Measurements from ENCODE around the gene CHMP6.
A peak's percentile ranks its signal among the peaks of the same experiment; 100 is the strongest.
"Not testable (repeated sequence)": the region's sequence is repeated elsewhere in the genome, so short reads cannot be mapped to it uniquely, and the experiment has no call there.

The CHMP6 gene

DNA sequence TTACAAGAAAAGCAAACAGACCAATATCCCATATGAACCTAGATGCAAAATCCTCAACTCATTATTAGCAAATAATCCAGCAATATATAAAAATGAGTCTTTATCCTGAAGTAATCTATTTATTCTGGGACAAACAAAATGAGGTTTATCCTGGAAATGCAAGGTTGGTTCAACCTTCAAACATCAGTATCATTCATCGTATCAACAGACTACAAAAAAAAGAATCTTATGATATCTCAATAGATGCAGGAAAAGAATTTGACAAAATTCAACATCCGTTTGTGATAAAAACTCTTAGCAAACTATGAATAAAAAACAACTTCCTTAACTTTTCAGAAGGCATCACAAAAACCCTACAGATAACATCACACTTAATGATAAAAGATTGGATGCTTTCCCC lies 24.9 kb downstream of the CHMP6 start:
- no peak for DNase-seq

DNA sequence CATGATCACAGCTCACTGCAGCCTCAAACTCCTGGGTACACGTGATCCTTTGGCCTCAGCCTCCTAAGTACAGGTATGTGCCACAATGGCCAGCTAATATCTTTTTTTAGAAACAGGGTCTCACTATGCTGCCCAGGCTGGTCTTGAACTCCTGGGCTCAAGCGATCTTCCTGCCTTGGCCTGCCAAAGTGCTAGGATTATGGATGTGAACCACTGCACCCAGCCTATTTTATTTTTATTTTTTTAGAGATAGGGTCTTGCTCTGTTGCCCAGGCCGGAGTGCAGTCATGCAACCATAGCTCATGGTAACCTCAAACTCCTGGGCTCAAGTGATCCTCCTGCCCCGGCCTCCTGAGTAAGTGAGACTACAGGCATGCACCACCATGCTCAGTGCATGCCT lies 25.7 kb downstream of the CHMP6 start:
- not testable (repeated sequence) for DNase-seq

- DNase-seq, result no peak
Measured at GRCh38 chr17:81018044-81018802, 26.6 kb downstream of the CHMP6 start.

DNA sequence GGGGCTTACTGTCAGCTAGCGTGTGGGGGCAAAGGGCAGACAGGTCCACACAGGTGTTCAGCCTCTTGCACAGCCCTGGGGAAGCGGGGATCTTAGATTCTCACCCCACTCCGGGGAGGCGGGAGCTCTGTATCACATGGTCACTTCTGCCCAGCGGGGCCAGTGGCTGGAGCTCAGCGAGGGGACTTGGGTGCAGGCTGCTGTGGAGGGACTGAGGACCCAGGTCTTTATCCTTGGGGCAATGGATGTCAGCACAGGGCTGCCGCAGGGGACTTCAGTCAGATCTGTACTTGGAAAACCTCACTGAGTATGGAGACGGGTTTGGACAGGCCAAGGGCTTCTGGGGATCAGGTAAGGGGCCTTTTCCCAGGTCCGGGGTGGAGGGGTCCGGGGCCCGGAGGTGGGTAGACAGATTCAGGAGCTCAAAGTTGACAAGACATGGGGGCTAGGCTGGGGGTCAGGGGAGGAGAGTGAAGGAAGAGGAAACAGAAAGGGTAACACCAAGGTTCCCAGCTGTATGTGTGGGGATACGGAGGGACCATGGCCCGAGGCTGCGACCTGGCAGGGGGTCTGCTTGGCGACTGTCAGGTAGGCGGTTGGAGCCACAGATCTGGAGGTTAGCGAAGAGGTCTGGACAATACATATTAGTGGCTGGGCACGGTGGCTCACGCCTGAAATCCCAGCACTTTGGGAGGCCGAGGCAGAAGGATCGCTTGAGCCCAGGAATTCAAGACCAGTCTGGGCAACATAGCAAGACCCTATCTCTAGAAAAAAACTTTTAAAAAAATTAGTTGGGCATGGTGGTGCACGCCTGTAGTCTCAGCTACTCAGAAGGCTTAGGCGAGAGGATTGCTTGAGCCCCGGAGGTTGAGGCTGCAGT lies 28.2 kb downstream of the CHMP6 start:
- no peak for DNase-seq

DNA sequence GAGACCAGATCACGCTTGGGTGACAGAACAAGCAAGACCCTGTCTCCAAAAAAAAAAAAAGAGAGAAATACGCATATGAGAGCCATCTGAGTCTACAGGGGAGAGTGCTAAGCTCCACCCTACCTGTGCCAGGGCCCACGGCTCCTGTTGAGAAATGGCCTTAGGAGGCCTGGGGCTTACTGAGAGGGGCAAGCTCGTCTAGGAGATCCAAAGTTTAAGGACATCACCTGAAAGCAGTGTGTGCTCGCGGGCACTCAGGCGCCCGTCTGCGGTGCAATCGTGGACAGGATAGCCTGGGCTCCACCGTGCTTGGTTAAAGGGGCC lies 28.8 kb downstream of the CHMP6 start:
- DNase-seq, result no peak

GRCh38 chr17:81020767-81021497 lies 29.3 kb downstream of the CHMP6 start:
- peak; percentile 12 for DNase-seq

GRCh38 chr17:81021531-81022343 lies 30.1 kb downstream of the CHMP6 start:
- DNase-seq, result no peak

- no peak for DNase-seq
Measured at GRCh38 chr17:81022344-81022676, 30.7 kb downstream of the CHMP6 start.

GRCh38 chr17:81025065-81025740 lies 33.6 kb downstream of the CHMP6 start:
- DNase-seq, result no peak

DNA sequence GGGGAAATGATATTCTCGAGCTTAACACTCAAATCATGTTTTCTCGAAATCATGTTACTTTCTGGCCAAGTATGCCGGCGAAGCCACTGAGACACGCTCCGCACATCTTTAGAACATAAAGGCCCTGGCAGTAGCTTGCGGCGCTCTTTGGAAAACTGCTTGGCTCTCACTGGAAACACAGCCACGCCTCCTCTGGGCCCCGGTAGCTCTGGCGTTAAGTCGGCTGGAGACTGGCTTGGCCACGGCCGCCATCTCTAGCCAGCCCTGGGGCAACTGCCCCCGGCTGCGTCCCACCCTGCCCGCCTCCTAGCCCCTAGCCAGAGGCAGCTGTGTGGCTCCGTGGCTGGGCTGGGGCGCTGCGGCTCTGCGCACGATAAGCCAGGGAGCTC lies 34.1 kb downstream of the CHMP6 start:
- DNase-seq, result no peak

- no peak for DNase-seq
Measured at GRCh38 chr17:81026266-81027036, 34.8 kb downstream of the CHMP6 start.

- DNase-seq, result no peak
Measured at GRCh38 chr17:81027038-81027437, 35.4 kb downstream of the CHMP6 start.

GRCh38 chr17:81027591-81028505 lies 36.2 kb downstream of the CHMP6 start:
- DNase-seq, result peak; percentile 56

- no peak for DNase-seq
Measured at GRCh38 chr17:81028506-81028858, 36.8 kb downstream of the CHMP6 start.

DNA sequence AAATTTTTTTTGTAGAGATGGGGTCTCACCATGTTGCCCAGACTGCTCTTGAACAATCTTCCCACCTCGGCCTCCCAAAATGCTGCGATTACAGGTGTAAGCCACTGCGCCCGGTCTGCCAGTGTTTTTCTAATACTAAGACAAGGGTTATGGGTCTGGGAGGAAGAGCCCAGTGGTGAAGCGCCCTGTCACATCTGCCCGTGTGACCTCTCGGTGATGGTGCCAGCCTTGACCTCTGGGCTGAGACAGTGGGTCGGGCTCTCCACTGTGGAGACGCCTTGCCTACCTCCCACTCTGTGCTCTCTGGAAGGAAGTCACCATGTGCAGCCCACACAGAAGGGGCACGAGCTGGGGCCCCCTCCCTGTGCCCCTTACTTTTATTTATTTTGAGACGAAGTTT lies 38.2 kb downstream of the CHMP6 start:
- DNase-seq, result no peak

GRCh38 chr17:81030312-81030711 lies 38.7 kb downstream of the CHMP6 start:
- not testable (repeated sequence) for DNase-seq

DNA sequence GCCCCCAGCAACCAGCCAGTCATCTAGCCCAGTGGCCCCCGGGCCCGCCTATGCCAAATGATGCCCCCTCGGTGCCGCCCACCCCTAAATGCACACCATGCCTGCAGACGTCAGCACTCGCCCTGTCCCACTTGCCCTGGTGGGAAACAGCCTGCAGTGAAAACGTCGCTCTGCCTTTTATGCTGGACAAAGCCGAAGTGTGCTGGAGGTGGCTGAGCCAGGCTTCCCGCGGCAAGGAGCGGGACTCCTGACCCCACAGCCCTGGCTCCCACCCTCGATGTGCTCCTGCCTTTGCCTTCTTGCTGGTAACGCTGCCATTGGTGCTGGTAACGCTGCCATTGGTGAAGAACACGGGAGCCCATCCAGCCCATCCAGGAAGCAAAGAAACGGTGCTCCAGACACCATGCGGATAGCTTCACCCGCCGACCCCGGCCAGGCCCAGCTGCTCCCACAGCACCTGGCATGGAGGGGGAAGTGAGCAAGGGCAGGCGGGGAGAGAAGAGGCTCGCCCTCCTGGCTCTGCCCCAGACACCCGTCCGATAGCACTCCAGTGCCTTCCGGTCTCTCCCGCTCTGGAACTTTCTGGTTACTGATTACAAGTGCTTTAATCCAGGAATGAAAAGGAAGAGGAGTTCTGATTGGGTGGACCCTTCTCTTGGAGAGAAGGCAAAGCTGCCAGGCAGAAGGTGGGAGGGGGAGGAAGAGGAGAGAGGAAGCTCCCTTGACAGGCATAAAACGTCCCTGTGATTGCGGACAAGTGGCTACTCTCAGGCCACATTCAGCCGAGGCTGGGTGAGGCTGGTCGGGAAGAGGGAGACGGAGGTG lies 39.3 kb downstream of the CHMP6 start:
- DNase-seq, result no peak

DNA sequence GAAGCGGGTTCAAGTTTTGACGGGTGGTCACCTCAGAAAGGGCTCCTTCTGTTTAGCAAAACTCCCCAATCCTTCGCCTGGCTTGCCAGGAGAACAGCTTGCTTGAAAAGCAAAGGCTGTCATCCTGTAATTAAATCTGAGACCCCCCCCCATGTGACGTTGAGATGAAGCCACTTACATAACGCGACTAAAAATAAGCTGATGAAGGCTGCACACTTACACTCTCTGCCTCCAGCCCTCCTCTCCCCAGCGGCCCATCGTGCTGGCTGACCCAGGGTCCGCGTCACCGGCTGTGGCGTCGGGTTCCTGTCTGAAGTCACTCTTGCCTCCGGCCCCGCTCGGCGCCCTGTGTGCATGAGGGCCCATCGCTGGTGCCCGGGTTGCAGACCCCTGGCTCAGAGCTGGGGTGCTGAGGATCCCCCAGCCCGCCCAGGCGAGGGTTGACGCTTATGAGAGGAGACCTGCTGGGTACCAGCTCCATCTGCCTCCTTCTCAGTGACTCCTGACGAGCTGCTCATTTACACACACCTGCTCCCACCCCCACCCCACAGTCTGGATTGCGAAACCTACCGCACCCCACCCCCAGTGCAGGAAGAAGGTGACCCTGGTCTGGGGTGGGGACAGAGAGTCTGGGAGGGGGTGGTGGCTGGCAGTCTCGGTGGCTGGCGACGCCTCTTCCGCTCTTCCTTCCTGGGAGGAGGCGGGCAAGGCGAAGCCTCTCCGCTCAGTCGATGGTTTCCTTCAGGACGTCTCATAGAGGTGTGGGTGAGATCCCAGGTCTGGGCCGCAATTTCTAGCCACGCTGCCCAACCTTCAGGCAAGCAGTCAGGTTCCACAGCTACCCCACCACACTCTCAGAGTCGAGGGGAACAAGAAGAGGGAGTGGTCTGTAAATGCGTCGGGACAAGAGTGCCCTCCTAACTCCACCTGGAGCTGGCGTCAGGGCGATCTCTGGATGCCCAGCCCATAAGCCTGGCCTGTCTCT lies 40.2 kb downstream of the CHMP6 start:
- no peak for DNase-seq

Measured in activated CD8-positive, alpha-beta memory T cell treated with anti-CD3 and anti-CD28 coated beads, Interleukin-2, amount 50 U/mL, for 4 hours (primary cell).